Liver (tissue), 9 donors: ENCODE data around the gene ILK. TPM values are rescaled to one million over a fixed set of nuclear protein-coding genes. Genes with fewer than 3 reads are reported as not detected.

Experiments
- DNase-seq: peaks from one replicate; pipeline ENCODE4 v3.0.0-alpha.2; 2017; ENCODE audit warnings: low spot score
- H3K27ac ChIP-seq, 2 donors: one replicate each; pipeline ENCODE4 v1.7.0; 2013; ENCODE audit warnings: inconsistent platforms in 2 of 2, low read length in 2 of 2, control low read depth in 1 of 2, low read depth in 1 of 2, mild to moderate bottlenecking in 1 of 2
- H3K27me3 ChIP-seq, 4 donors: one replicate each; pipeline versions ENCODE4 v1.6.1 to v1.7.0; 2013; ENCODE audit warnings: low read length in 3 of 4, inconsistent platforms in 1 of 4, mild to moderate bottlenecking in 1 of 4, moderate library complexity in 1 of 4; ENCODE audit not compliant: control insufficient read depth in 4 of 4, insufficient read depth in 4 of 4
- H3K36me3 ChIP-seq, 4 donors: one replicate each; pipeline versions ENCODE4 v1.6.1 to v1.7.0; 2013; ENCODE audit warnings: low read length in 3 of 4, mild to moderate bottlenecking in 3 of 4, low read depth in 1 of 4, moderate library complexity in 1 of 4; ENCODE audit not compliant: control insufficient read depth in 4 of 4, insufficient read depth in 3 of 4
- H3K4me1 ChIP-seq, 4 donors: one replicate each; pipeline versions ENCODE4 v1.6.1 to v1.7.0; 2013; ENCODE audit warnings: low read length in 3 of 4, mild to moderate bottlenecking in 3 of 4, moderate library complexity in 1 of 4; ENCODE audit not compliant: control insufficient read depth in 4 of 4, insufficient read depth in 4 of 4
- H3K4me3 ChIP-seq, 3 donors: one replicate each; pipeline versions ENCODE4 v1.6.1 to v1.7.0; 2013; ENCODE audit warnings: low read length in 3 of 3, control low read depth in 1 of 3, low read depth in 1 of 3, mild to moderate bottlenecking in 1 of 3
- H3K9ac ChIP-seq, 2 donors: one replicate each; pipeline ENCODE4 v1.7.0; 2013; ENCODE audit warnings: low read length in 2 of 2, mild to moderate bottlenecking in 2 of 2, moderate library complexity in 2 of 2, control low read depth in 1 of 2, low read depth in 1 of 2
- H3K9me3 ChIP-seq, 4 donors: one replicate each; pipeline versions ENCODE4 v1.6.1 to v1.7.0; 2013; ENCODE audit warnings: low read length in 3 of 4; ENCODE audit not compliant: control insufficient read depth in 4 of 4
- ATF3 ChIP-seq: IDR thresholded peaks from 2 replicates; pipeline ENCODE4 v1.6.1; 2016; ENCODE audit warnings: antibody characterized with exemption
- CTCF ChIP-seq: fragments of 150-350 bp; IDR thresholded peaks from 2 replicates; pipeline ENCODE4 v1.5.1; 2017; ENCODE audit warnings: improper control_type of control experiment, low read depth, low read length; ENCODE audit not compliant: missing input control
- EGR1 ChIP-seq, 2 donors: IDR thresholded peaks; 2 replicates each; pipeline ENCODE4 v1.6.1; 2016 to 2018; ENCODE audit warnings: antibody characterized with exemption in 2 of 2, low read depth in 2 of 2
- FOXA1 ChIP-seq: IDR thresholded peaks from 2 replicates; pipeline ENCODE4 v1.6.1; 2016; ENCODE audit warnings: antibody characterized with exemption
- GABPA ChIP-seq, 2 donors: IDR thresholded peaks in 1 of 2; conservative IDR thresholded peaks in 1 of 2; 2 replicates each; pipeline ENCODE4 v1.6.1; 2016; ENCODE audit warnings: antibody characterized with exemption in 2 of 2, mild to moderate bottlenecking in 1 of 2, moderate library complexity in 1 of 2
- HNF4A ChIP-seq, 2 donors: conservative IDR thresholded peaks; 2 replicates each; pipeline ENCODE4 v1.6.1; 2016; ENCODE audit warnings: antibody characterized with exemption in 2 of 2, mild to moderate bottlenecking in 2 of 2
- HNF4G ChIP-seq: IDR thresholded peaks from 2 replicates; pipeline ENCODE4 v1.6.1; 2016; ENCODE audit warnings: antibody characterized with exemption
- JUND ChIP-seq, 2 donors: IDR thresholded peaks; 2 replicates each; pipeline ENCODE4 v1.6.1; 2016; ENCODE audit warnings: antibody characterized with exemption in 2 of 2
- MAX ChIP-seq: IDR thresholded peaks from 2 replicates; pipeline ENCODE4 v1.6.1; 2016; ENCODE audit warnings: antibody characterized with exemption
- NR2F2 ChIP-seq: IDR thresholded peaks from 2 replicates; pipeline ENCODE4 v1.6.1; 2016; ENCODE audit warnings: antibody characterized with exemption
- SP1 ChIP-seq: IDR thresholded peaks from 2 replicates; pipeline ENCODE4 v1.6.1; 2018; ENCODE audit warnings: antibody characterized with exemption, mild to moderate bottlenecking
- TAF1 ChIP-seq: conservative IDR thresholded peaks from 2 replicates; pipeline ENCODE4 v1.6.1; 2016; ENCODE audit warnings: antibody characterized with exemption, mild to moderate bottlenecking
- YY1 ChIP-seq: IDR thresholded peaks from 2 replicates; pipeline ENCODE4 v1.6.1; 2016; ENCODE audit warnings: antibody characterized with exemption, mild to moderate bottlenecking
- whole genome bisulfite sequencing: extraction: QIAGEN DNeasy Blood & Tissue Kit; methylation state at CpG from one replicate; pipeline ENCODE4 v1.1.7; 2013; 5-methylcytosine and 5-hydroxymethylcytosine counted together
- polyA plus RNA-seq, 2 donors: library from polyadenylated mRNA; stranded (reverse) in 1 of 2; unstranded in 1 of 2; fragments of 200-250 nt in 1 of 2; fragments of >200 nt in 1 of 2; fragmentation: Nextera tagmentation in 1 of 2; extraction: Ambion mirVana in 1 of 2; gene quantifications; one replicate each; pipeline versions ENCODE4 v1.2.1 to v1.2.3, GENCODE V29; 2013 to 2015
- total RNA-seq, 2 donors: library from RNA; depleted of rRNA; stranded (reverse); fragments of >200 nt; gene quantifications; one replicate each; pipeline ENCODE4 v1.2.3, GENCODE V29; 2014
- TF ChIP-seq, protein P1 (sequence below): IDR thresholded peaks from 2 replicates; pipeline ENCODE4 v1.6.1; 2016; ENCODE audit warnings: antibody characterized with exemption, mild to moderate bottlenecking
- donor health status: healthy.
- donor health status: healthy.
- donor health status: healthy.
- donor health status: healthy.
- donor health status: healthy.

The ILK gene
- total and polyA plus RNA-seq, 4 donors, result 29.6 to 69.1 (median 48.2) TPM

- Histone ChIP-seq H3K27me3 (no peaks in the 10 kb centered on the region), H3K9me3 (no peaks in the 10 kb centered on the region), H3K4me3 (no peak overlapping the region), H3K4me1 (peaks cover 0 to 29% (median 17%) of the 10 kb centered on the region in 4 donors), H3K36me3 (peaks cover 7 to 16% (median 8%) of the 10 kb centered on the region in 4 donors), H3K27ac (no peak overlapping the region), H3K9ac (no peak overlapping the region)
- no peak for DNase-seq
- WGBS, result 93% methylated on average over 14 of the region's 14 CpGs
- TF ChIP-seq EGR1 (IDR thresholded peaks at IDR 0.05; ENCODE audit: low read depth in 2 of 2), result no peak
- no peak for TF ChIP-seq JUND (IDR thresholded peaks at IDR 0.05)
- TF ChIP-seq ATF3, result no peak
- TF ChIP-seq, protein P1, sequence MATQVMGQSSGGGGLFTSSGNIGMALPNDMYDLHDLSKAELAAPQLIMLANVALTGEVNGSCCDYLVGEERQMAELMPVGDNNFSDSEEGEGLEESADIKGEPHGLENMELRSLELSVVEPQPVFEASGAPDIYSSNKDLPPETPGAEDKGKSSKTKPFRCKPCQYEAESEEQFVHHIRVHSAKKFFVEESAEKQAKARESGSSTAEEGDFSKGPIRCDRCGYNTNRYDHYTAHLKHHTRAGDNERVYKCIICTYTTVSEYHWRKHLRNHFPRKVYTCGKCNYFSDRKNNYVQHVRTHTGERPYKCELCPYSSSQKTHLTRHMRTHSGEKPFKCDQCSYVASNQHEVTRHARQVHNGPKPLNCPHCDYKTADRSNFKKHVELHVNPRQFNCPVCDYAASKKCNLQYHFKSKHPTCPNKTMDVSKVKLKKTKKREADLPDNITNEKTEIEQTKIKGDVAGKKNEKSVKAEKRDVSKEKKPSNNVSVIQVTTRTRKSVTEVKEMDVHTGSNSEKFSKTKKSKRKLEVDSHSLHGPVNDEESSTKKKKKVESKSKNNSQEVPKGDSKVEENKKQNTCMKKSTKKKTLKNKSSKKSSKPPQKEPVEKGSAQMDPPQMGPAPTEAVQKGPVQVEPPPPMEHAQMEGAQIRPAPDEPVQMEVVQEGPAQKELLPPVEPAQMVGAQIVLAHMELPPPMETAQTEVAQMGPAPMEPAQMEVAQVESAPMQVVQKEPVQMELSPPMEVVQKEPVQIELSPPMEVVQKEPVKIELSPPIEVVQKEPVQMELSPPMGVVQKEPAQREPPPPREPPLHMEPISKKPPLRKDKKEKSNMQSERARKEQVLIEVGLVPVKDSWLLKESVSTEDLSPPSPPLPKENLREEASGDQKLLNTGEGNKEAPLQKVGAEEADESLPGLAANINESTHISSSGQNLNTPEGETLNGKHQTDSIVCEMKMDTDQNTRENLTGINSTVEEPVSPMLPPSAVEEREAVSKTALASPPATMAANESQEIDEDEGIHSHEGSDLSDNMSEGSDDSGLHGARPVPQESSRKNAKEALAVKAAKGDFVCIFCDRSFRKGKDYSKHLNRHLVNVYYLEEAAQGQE, result no peak
- TF ChIP-seq YY1, result no peak
- TF ChIP-seq GABPA (IDR thresholded peaks at IDR 0.05 in 1 of 2, conservative IDR thresholded peaks at IDR 0.05 in 1 of 2), result no peak
- TF ChIP-seq SP1, result no peak
- no peak for TF ChIP-seq HNF4A (conservative IDR thresholded peaks at IDR 0.05)
- TF ChIP-seq CTCF, result no peak
- TF ChIP-seq TAF1, result no peak
- TF ChIP-seq FOXA1, result no peak
Observed at GRCh38 chr11:6616596-6617250, 13.1 kb downstream of the ILK start.

GRCh38 chr11:6617315-6617781 is 13.8 kb downstream of the ILK start:
- H3K9me3 ChIP-seq, result no peaks in the 10 kb centered on the region
- H3K4me1 ChIP-seq, result peaks cover 0 to 29% (median 17%) of the 10 kb centered on the region in 4 donors
- no peaks in the 10 kb centered on the region for H3K27me3 ChIP-seq
- TF ChIP-seq MAX (no peak), NR2F2 (no peak), EGR1 (IDR thresholded peaks at IDR 0.05; ENCODE audit: low read depth in 2 of 2) (no peak), YY1 (no peak), TAF1 (no peak), HNF4G (no peak), CTCF (no peak), HNF4A (conservative IDR thresholded peaks at IDR 0.05) (no peak)
- TF ChIP-seq, protein P1, result no peak
- 77% methylated on average over 5 of the region's 5 CpGs for WGBS
- no peak overlapping the region for H3K9ac ChIP-seq
- no peak overlapping the region for H3K4me3 ChIP-seq
- H3K36me3 ChIP-seq, result peaks cover 7 to 16% (median 8%) of the 10 kb centered on the region in 4 donors
- no peak overlapping the region for H3K27ac ChIP-seq
- DNase-seq, result no peak
